Measurements from ENCODE around the gene ARF6. TPM values are rescaled to one million over a fixed set of nuclear protein-coding genes. Genes with fewer than 3 reads are reported as not detected.
A peak's percentile ranks its signal among the peaks of the same experiment; 100 is the strongest.
"Not testable (repeated sequence)": the region's sequence is repeated elsewhere in the genome, so short reads cannot be mapped to it uniquely, and the experiment has no call there.

The ARF6 gene
- polyA plus RNA-seq, 2 of the 4 experiments (the other 2 are of a cell fraction) = 33.3 to 54.8 TPM

- no peak for DNase-seq (ENCODE audit: low read depth in 1 of 2, low spot score in 1 of 2)
- TF ChIP-seq ELK1 (IDR thresholded peaks at IDR 0.05; ENCODE audit: low read depth, low read length) (no peak), CTCF (IDR thresholded peaks at IDR 0.05) (no peak), MAX (IDR thresholded peaks at IDR 0.05) (no peak), MAZ (IDR thresholded peaks at IDR 0.05; ENCODE audit: borderline replicate concordance, low read depth, low read length) (no peak), CHD4 (IDR thresholded peaks at IDR 0.05; ENCODE audit: borderline replicate concordance) (no peak), FOSL2 (IDR thresholded peaks at IDR 0.05) (no peak), FOSL2 (CRISPR knock-in tag; IDR thresholded peaks at IDR 0.05) (no peak), REST (IDR thresholded peaks at IDR 0.05) (no peak), SMC3 (IDR thresholded peaks at IDR 0.05) (no peak), NFE2L2 (conservative IDR thresholded peaks at IDR 0.05; ENCODE audit: low read length) (no peak), NPAS2 (CRISPR knock-in tag; IDR thresholded peaks at IDR 0.05; ENCODE audit: borderline replicate concordance) (no peak), MYC (IDR thresholded peaks at IDR 0.05; ENCODE audit: borderline replicate concordance, low read length) (no peak), HMGXB4 (CRISPR knock-in tag; IDR thresholded peaks at IDR 0.05; ENCODE audit: borderline replicate concordance) (no peak), JUNB (IDR thresholded peaks at IDR 0.05) (no peak), PHF8 (IDR thresholded peaks at IDR 0.05; ENCODE audit: borderline replicate concordance, low read depth) (no peak), ZC3H11A (IDR thresholded peaks at IDR 0.05) (no peak)
- no peak for FAIRE-seq
- Histone ChIP-seq H3K27ac (no peak overlapping the region), H3K4me1 (peaks cover 39% of the 10 kb centered on the region), H3K9me3 (no peaks in the 10 kb centered on the region), H3K4me2 (no peak overlapping the region), H3K4me3 (no peak overlapping the region)
- ChIA-PET CTCF (no interaction called here), POLR2A (no interaction called here)
- WGBS (ENCODE audit: missing lambda C conversion rate) = 94% methylated on average over 1 of the region's 1 CpG
- no peak for ATAC-seq
Observed at GRCh38 chr14:49900973-49901372, 8.1 kb downstream of the ARF6 start.

- Histone ChIP-seq H3K4me3 (peak overlapping the region; percentile 29; the same call in 2 of the 3 replicates), H3K27ac (peak overlapping the region; percentile 63 to 86), H3K4me2 (peak overlapping the region; percentile 65), H3K4me1 (peaks cover 36% of the 10 kb centered on the region)
- ChIA-PET POLR2A (interaction anchor here (0.6 to 1.5 kb wide), 4 partner anchors 11 to 98 kb away, joined by 3 to 4 read pairs (median 3); no protein-coding TSS in a partner anchor), CTCF (interaction anchor here (0.6 to 1.3 kb wide), 6 partner anchors 42 to 204 kb away, joined by 3 to 5 read pairs (median 3); no protein-coding TSS in a partner anchor)
- TF ChIP-seq SMC3 (IDR thresholded peaks at IDR 0.05) (0 out of 3 replicates have a peak, but pooled peaks have one; percentile 20), USF2 (IDR thresholded peaks at IDR 0.05) (peak; percentile 36; the same call in 1 of the 2 replicates), MAX (IDR thresholded peaks at IDR 0.05) (peak; percentile 23; the same call in 1 of the 2 replicates)
- DNase-seq (ENCODE audit: low read depth in 1 of 2, low spot score in 1 of 2) (peak in 1 of 2 experiments; percentile 70), ATAC-seq (peak; percentile 73 to 85; a peak in 5 of 6 replicates)
- WGBS (ENCODE audit: missing lambda C conversion rate) = 9% methylated on average over 24 of the region's 24 CpGs
- H3K9me3 ChIP-seq, FAIRE-seq: not testable (repeated sequence)
Observed at GRCh38 chr14:49902679-49903246, 9.9 kb downstream of the ARF6 start.

Data from A549 (cell line).